ENCODE data around the gene CKMT2.

CKMT2 gene

GRCh38 chr5:81233080-81233634 is at the start of gene CKMT2:
TSS of gene CKMT2 (plus strand) at chr5:81233322. CDS start at chr5:81251133, 17,811 bp downstream.
- peak in 1 of 3 donors; percentile 11 for DNase-seq

GRCh38 chr5:81183811-81184748 is 49.0 kb upstream of the CKMT2 start:
- DNase-seq = no peak

GRCh38 chr5:81184749-81185110 is 48.4 kb upstream of the CKMT2 start:
- DNase-seq = no peak

GRCh38 chr5:81187885-81188284 is 45.2 kb upstream of the CKMT2 start:
- DNase-seq = no peak

GRCh38 chr5:81188962-81189361 is 44.2 kb upstream of the CKMT2 start:
- DNase-seq = no peak

GRCh38 chr5:81189875-81190498 is 43.1 kb upstream of the CKMT2 start:
- DNase-seq = no peak

- no peak for DNase-seq
Measured at GRCh38 chr5:81191726-81192372, 41.3 kb upstream of the CKMT2 start.

- DNase-seq = no peak
Measured at GRCh38 chr5:81192373-81192750, 40.8 kb upstream of the CKMT2 start.

GRCh38 chr5:81194633-81195334 is 38.3 kb upstream of the CKMT2 start:
- peak; percentile 78 to 91 (median 86) for DNase-seq

- no peak for DNase-seq
Measured at GRCh38 chr5:81195335-81195929, 37.7 kb upstream of the CKMT2 start.

- no peak for DNase-seq
Measured at GRCh38 chr5:81202655-81203054, 30.5 kb upstream of the CKMT2 start.

- DNase-seq = no peak
Measured at GRCh38 chr5:81203729-81204128, 29.4 kb upstream of the CKMT2 start.

GRCh38 chr5:81204205-81204604 is 28.9 kb upstream of the CKMT2 start:
- DNase-seq = no peak

GRCh38 chr5:81205058-81205457 is 28.1 kb upstream of the CKMT2 start:
- DNase-seq = no peak

- DNase-seq = no peak
Measured at GRCh38 chr5:81207009-81207408, 26.1 kb upstream of the CKMT2 start.

- no peak for DNase-seq
Measured at GRCh38 chr5:81208904-81209303, 24.2 kb upstream of the CKMT2 start.

- DNase-seq = no peak
Measured at GRCh38 chr5:81209386-81209785, 23.7 kb upstream of the CKMT2 start.

GRCh38 chr5:81209869-81210493 is 23.1 kb upstream of the CKMT2 start:
- DNase-seq = no peak

GRCh38 chr5:81212211-81212751 is 20.8 kb upstream of the CKMT2 start:
- no peak for DNase-seq

- no peak for DNase-seq
Measured at GRCh38 chr5:81213070-81213469, 20.1 kb upstream of the CKMT2 start.

GRCh38 chr5:81214848-81215247 is 18.3 kb upstream of the CKMT2 start:
- DNase-seq = no peak

GRCh38 chr5:81216152-81216551 is 17.0 kb upstream of the CKMT2 start:
- DNase-seq = no peak

Measured in suppressor macrophage treated with lipopolysaccharide for 1 hour (primary cell).